ENCODE measurements around the gene LIN9. TPM values are rescaled to one million over a fixed set of nuclear protein-coding genes. Genes with fewer than 3 reads are reported as not detected.

The LIN9 gene
- total and polyA plus RNA-seq, 2 of the 8 experiments (the other 6 are each of a cell fraction or from before 2014, with no cell fraction given) = 5.6 to 12.6 TPM

DNA sequence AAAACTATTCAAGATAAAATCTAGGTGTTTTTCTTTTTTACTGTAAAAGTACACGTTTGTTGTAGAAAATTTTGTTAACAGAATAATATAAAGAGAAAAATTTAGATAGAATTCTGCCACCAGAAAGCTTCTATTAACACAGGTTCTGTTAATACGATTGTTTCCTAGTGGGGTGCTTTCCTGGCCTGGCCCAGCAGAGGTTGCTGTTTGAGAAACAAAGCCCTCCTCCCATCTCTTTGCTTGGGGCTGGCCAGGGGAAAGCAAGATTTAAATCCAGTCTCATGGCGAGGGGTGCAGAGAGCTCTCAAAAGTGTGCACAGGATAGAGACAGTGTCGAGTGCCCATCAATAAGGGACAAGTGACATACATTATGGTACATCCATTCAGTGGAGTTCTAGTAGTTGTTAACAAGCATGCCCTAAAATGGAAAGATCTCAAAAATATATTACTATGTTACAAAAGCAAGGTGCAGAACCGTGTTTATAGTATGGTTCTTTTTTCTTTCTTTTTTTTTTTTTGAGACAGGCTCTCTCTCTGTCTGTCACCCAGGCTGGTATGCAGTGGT lies 107.9 kb downstream of the LIN9 start:
- Histone ChIP-seq H3K4me1 (replicated peaks in 1 of 4; ENCODE audit: control insufficient read depth in 3 of 4, insufficient read depth in 4 of 4, low read length in 3 of 4) (peaks cover 0 to 4% (median 2%) of the 10 kb centered on the region in 4 experiments; a peak in 3 of 7 replicates), H4K91ac (replicated peaks; ENCODE audit: insufficient read length, low read length) (no peak overlapping the region), H3K18ac (ENCODE audit: extremely low read depth, low read length) (no peak overlapping the region), H2BK120ac (replicated peaks; ENCODE audit: low read depth, low read length) (no peak overlapping the region), H3K9me3 (ENCODE audit: insufficient read depth in 2 of 2, low read depth in 1 of 2, low read length in 1 of 2) (no peaks in the 10 kb centered on the region), H2BK5ac (ENCODE audit: low read depth, low read length) (no peak overlapping the region), H2AK5ac (ENCODE audit: low read depth, low read length) (no peak overlapping the region), H3K27me3 (replicated peaks in 1 of 4; ENCODE audit: control insufficient read depth in 3 of 4, extremely low read depth in 1 of 4, insufficient read depth in 3 of 4, low read length in 3 of 4) (no peaks in the 10 kb centered on the region; a peak in 1 of 7 replicates), H3K4me2 (ENCODE audit: insufficient read depth in 1 of 2, low read depth in 2 of 2, low read length in 2 of 2) (no peak overlapping the region), H2BK12ac (ENCODE audit: low read depth, low read length) (no peak overlapping the region), H3K23ac (ENCODE audit: insufficient read length) (no peak overlapping the region), H2BK20ac (ENCODE audit: low read length) (no peak overlapping the region), H3K23me2 (ENCODE audit: low read depth, low read length) (no peaks in the 10 kb centered on the region), H3K79me1 (ENCODE audit: low read depth, low read length) (no peaks in the 10 kb centered on the region), H4K5ac (ENCODE audit: insufficient read length, low read depth, low read length) (no peak overlapping the region), H2BK15ac (ENCODE audit: low read length) (no peak overlapping the region), H3K56ac (replicated peaks; ENCODE audit: insufficient read length, low read depth, low read length) (no peak overlapping the region), H3K14ac (ENCODE audit: insufficient read length) (no peak overlapping the region), H3K36me3 (ENCODE audit: control insufficient read depth in 2 of 4, insufficient read depth in 4 of 4, low read length in 3 of 4) (no peaks in the 10 kb centered on the region), H3K27ac (ENCODE audit: low read depth, low read length) (no peak overlapping the region), H2AFZ (ENCODE audit: low read length) (no peak overlapping the region), H3K79me2 (ENCODE audit: control insufficient read depth in 1 of 2, insufficient read depth in 2 of 2, low read length in 2 of 2) (no peaks in the 10 kb centered on the region), H4K20me1 (replicated peaks in 1 of 2; ENCODE audit: control insufficient read depth in 1 of 2, insufficient read depth in 2 of 2, low read length in 2 of 2) (no peaks in the 10 kb centered on the region), H4K8ac (ENCODE audit: extremely low read depth, insufficient read depth, low read length) (no peak overlapping the region), H3K4me3 (ENCODE audit: extremely low read depth in 1 of 4, insufficient read depth in 2 of 4, low read depth in 3 of 4, low read length in 4 of 4) (no peak overlapping the region), H3K4ac (replicated peaks; ENCODE audit: insufficient read length, low read depth, low read length) (no peak overlapping the region), H3K9ac (replicated peaks in 1 of 4; ENCODE audit: extremely low read depth in 1 of 4, low read depth in 3 of 4, low read length in 3 of 4) (no peak overlapping the region)
- FAIRE-seq (no peak), DNase-seq (ENCODE audit: low read depth in 1 of 2, low spot score in 2 of 2) (no peak)
- 45% methylated on average over 5 of the region's 5 CpGs; no CpG with 5 or more reads in 1 of the 2 experiments for WGBS, 2 experiments (ENCODE audit: extremely low coverage in 1 of 2, insufficient coverage in 1 of 2, insufficient read length in 1 of 2, insufficient replicate concordance in 2 of 2, low coverage in 1 of 2, low lambda C conversion rate in 2 of 2, missing lambda C conversion rate in 1 of 2)
- POLR2A ChIA-PET (ENCODE audit: partially characterized antibody) = interaction anchor here (1.0 to 1.9 kb wide), 2 partner anchors 25 to 75 kb away, joined by 3 to 5 read pairs; no protein-coding TSS in a partner anchor
- peak; percentile 71 to 80 for TF ChIP-seq RAD21 (IDR thresholded peaks at IDR 0.05 in 1 of 2, conservative IDR thresholded peaks at IDR 0.05 in 1 of 2; ENCODE audit: low read depth in 2 of 2, low read length in 2 of 2)
- TF ChIP-seq, protein P1, sequence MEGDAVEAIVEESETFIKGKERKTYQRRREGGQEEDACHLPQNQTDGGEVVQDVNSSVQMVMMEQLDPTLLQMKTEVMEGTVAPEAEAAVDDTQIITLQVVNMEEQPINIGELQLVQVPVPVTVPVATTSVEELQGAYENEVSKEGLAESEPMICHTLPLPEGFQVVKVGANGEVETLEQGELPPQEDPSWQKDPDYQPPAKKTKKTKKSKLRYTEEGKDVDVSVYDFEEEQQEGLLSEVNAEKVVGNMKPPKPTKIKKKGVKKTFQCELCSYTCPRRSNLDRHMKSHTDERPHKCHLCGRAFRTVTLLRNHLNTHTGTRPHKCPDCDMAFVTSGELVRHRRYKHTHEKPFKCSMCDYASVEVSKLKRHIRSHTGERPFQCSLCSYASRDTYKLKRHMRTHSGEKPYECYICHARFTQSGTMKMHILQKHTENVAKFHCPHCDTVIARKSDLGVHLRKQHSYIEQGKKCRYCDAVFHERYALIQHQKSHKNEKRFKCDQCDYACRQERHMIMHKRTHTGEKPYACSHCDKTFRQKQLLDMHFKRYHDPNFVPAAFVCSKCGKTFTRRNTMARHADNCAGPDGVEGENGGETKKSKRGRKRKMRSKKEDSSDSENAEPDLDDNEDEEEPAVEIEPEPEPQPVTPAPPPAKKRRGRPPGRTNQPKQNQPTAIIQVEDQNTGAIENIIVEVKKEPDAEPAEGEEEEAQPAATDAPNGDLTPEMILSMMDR (IDR thresholded peaks at IDR 0.05; ENCODE audit: control extremely low read depth in 1 of 3, insufficient read depth in 1 of 3, low read depth in 1 of 3, low read length in 3 of 3) = peak; percentile 42 to 66 (median 63)
- TF ChIP-seq SIRT6 (IDR thresholded peaks at IDR 0.05; ENCODE audit: low read length) = no peak
- TF ChIP-seq ZNF274 (IDR thresholded peaks at IDR 0.05; ENCODE audit: borderline replicate concordance, extremely low read depth, low read length) = no peak
- CTCF ChIA-PET (ENCODE audit: partially characterized antibody) = interaction anchor here (0.6 to 10.3 kb wide), 30 partner anchors 9 to 166 kb away, joined by 3 to 139 read pairs (median 4); partner anchors contain the start of gene MIXL1

Data from H1 (cell line).